GM12872 (cell line): Measurements from ENCODE around the gene TLK1.

ENCODE experiments used
- TF ChIP-seq, protein P1 (sequence below): IDR thresholded peaks from 3 replicates; pipeline ENCODE4 v1.5.1; 2011; ENCODE audit warnings: low read depth, mild to moderate bottlenecking, low read length, moderate library complexity; ENCODE audit not compliant: insufficient read depth

TLK1 gene

DNA sequence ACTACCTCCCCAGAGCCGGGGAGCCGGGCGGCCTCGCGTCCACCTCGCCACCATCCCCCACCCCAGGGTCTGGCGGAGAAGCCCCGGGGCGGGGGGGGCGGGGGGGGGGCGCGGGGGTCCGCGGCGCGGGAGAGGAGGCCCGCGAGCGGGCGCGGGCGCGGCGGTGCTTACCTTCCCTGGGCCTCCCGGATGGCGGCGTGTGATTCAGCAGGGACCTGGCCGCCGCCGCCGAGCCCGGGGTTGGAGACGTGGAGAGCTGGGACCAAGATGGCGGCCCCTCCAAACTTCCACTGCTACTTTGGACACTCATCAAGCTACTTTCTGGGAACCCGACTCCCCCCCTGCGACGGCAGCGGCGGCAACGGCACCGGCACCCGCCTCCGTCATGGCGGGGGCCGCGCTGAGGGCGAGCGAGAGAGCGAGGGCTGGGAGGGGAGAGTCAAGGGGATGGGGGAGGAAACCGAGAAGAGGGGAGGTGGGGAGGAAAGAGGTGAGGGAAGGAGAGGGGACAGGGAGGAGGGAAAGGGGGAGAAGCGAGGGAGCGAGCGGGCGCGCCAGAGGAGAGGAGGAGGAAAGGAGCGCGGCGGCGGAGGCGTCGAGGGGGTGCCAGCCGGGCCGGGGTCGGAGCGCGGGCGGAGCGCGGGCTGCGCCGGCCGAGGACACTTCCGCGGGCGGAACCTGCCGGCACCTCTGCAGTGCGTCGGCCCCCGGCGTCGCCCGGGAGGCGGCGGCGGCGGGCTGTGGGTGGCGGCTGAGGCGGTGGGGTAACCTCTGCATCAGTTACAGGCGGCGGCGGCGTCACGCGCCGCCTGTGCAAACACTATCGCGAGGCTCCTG, at the start of gene TLK1:
Gene TLK1, minus strand, starts transcription at position 775 of the 837 bp plus-strand sequence. Its CDS starts 465 bp downstream, at position 310.
- TF ChIP-seq, protein P1, sequence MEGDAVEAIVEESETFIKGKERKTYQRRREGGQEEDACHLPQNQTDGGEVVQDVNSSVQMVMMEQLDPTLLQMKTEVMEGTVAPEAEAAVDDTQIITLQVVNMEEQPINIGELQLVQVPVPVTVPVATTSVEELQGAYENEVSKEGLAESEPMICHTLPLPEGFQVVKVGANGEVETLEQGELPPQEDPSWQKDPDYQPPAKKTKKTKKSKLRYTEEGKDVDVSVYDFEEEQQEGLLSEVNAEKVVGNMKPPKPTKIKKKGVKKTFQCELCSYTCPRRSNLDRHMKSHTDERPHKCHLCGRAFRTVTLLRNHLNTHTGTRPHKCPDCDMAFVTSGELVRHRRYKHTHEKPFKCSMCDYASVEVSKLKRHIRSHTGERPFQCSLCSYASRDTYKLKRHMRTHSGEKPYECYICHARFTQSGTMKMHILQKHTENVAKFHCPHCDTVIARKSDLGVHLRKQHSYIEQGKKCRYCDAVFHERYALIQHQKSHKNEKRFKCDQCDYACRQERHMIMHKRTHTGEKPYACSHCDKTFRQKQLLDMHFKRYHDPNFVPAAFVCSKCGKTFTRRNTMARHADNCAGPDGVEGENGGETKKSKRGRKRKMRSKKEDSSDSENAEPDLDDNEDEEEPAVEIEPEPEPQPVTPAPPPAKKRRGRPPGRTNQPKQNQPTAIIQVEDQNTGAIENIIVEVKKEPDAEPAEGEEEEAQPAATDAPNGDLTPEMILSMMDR: no peak

DNA sequence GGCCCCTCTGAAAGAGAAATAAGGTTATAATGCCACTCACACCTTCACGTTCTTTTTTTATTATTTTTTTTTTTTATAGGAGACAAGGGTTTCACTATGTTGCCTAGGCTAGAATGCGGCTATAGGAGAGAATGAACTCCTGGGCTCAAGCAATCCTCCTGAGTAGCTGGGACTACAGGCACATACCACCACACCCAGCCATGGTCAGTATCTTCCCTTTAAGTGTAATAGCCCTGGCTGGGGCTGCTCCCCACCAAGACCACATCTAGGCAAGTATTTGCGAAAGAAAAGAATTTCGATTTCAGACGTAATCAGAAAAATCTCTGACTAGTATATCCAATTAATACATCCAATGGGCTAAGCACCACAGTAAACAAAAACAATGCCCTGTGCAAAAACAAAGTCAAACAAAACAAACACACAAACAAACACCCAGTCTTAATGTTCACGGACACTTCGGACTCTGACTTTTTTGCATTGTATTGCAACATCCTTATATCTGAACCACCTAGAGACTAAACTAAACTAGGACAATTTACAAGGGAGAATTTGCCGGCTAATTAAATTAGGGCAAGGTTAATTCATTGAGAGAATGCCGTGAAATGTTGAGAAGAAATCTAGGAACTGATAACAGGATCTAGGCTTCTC, 49.6 kb upstream of the TLK1 start:
- TF ChIP-seq, protein P1: no peak

DNA sequence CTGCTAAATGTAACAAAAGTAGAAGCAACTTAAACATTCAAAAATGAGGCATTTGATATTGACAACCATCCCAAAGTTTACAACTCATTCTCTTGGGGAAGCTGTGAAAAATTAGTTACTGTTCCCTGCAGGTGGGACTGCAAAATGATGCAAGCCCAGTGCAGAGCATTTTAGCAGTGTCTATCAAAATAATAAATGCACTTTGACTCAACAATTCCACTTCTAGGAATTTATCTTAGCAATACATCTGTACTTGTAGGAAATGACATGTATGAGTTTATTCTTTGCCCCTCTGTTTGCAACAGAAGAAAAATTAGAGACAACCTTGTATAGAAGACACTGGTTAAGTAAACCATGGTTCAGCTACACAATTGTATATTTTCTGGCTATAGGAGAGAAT, 48.0 kb upstream of the TLK1 start:
- TF ChIP-seq, protein P1: no peak

DNA sequence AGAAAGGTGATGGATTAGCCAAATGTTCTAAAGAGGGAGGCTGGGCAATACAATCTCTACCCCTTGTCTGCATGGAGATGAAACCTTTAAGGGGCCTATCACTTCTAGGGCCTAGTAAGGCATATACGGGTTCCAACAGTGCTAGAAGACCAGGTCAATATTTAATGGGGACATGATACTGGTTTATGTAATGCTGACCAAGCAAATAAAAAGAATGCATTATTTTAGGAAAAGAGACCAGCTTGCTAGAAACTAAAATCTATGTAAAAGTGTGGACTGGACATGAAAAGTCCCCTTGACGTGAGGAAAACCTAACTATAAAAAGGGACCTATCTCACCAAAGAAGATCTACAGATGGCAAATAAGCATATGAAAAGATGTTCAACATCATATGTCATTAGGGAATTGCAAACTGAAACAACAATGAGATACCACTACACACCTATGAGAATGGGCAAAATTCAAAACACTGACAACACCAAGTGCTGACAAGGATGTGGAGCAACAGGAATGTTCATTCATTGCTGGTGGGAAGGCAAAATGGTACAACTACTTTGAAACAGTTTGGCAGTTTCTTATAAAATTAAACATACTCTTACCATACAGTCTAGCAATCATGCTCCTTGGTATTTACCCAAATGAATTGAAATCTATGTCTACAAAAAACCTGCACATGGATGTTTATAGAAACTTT, 45.9 kb upstream of the TLK1 start:
- TF ChIP-seq, protein P1: no peak

DNA sequence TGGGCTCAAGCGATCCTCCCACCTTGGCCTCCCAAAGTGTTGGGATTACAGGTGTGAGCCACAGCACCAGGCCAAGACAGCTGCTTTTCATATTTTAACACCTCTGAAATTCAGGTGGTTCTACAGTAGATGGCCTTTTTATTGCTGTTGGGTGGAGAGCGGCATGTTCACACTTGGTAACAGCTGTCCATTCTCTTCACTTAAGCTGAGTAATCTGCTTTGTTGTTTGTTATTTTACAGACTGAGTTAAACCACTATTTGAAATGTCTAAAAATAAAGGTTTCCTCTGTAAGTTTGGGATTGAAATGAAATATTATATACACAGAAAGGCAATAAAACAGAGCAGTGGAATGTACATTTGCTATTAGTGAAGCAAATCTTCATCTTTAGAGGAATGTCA, 44.9 kb upstream of the TLK1 start:
- TF ChIP-seq, protein P1: no peak

DNA sequence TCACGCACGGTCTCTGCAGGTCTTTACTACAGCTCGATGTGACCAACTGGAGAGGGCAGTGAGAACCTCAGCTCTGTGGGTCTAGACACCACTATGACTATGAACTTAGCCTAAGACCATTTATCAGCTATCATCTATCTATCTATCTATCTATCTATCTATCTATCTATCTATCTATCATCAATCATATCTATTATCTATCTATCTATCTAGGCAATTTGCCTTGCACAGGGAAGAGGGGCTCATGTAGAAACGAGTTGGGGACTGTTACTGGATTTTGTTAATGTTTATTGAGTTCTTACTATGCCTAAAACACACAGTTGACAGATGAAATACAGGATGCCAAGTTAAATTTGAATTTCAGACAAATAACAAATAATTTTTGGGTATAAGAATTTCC, 41.1 kb upstream of the TLK1 start:
- TF ChIP-seq, protein P1: no peak

DNA sequence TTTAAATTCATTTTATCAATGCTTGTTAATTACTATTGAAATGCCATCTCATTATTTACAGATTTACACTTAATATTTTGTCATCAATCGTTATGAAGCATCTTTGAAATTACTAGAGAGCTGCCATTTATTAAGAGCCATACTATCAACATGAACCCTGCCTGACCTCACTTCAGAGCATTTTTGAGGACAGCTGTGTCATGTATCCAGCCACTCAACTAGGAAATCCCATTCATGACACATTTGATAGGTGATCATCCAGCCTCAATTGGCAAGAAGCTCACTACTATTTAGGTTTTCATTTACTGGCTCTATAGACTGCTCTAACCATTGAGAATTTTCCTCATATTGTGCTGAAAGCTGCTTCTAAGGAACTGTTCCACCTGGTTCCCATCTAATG, 40.6 kb upstream of the TLK1 start:
- TF ChIP-seq, protein P1: no peak
